Measurements from ENCODE around the gene TRABD2B.

The TRABD2B gene

DNA sequence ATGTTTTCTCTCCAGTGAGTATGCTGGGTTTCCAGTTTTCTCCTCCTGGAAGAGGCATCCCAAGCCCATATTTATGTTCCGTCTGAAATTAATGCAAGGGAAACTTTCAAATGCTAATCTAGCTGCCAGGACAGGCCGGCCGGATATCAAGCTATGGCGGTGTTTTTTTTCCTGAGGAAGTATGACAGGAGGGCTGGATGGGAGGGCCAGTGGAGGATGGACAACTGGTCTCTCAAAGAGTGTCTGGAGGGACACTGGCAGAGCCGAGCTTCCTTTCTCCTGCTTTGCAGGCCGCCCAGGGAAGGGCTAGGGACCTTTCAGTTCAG, 212.7 kb downstream of the TRABD2B start:
- TF ChIP-seq ZBTB7A (IDR thresholded peaks at IDR 0.05; ENCODE audit: low read depth) (no peak), NFIC (IDR thresholded peaks at IDR 0.05) (no peak), EP300 (IDR thresholded peaks at IDR 0.05; ENCODE audit: borderline replicate concordance) (no peak), CEBPB (IDR thresholded peaks at IDR 0.05) (no peak), RAD21 (IDR thresholded peaks at IDR 0.05; ENCODE audit: low read depth) (no peak), TEAD4 (IDR thresholded peaks at IDR 0.05) (no peak), TAF1 (IDR thresholded peaks at IDR 0.05; ENCODE audit: low read depth) (no peak)
- TF ChIP-seq, protein P1, sequence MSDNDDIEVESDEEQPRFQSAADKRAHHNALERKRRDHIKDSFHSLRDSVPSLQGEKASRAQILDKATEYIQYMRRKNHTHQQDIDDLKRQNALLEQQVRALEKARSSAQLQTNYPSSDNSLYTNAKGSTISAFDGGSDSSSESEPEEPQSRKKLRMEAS (IDR thresholded peaks at IDR 0.05) = no peak

DNA sequence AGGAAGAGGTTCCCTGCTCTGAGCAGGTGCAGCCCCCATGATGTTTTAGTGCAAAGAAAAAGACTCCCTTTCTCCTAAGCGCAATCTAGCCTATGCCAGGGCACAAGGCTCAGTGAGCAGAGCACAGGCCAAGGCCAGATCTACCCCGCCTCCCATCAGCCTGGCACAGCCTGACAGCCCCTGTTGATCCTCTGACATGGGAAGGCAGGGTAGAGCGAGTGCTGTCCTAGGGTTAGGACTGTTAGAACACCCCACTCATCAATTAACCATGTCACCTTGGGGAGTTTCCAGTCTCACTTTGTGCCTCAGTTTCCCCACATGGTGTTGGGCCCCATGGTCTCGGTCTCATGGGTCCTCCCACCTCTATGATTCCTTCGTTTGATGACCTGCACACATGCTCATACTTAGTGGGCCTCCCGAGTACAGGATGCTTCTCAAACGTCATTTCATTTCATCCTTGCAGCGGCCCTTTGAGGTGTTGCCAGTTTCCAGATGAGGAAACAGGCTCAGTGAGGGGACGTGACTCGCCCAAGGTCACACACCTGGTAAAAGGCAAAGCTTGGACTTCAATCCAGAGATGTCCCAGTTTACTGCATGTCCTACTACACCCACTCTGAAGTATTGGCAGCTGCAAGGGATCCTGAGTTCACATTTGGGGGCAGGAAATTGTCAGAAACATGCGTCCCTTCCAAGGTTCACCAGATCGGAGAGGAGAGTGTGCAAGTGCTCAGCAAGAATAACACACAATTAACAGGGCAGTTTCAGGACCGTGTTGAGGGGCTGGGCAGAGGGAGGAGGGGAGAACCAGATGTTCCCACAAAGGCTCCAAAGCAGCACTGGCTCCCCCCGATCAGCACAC, 213.3 kb downstream of the TRABD2B start:
- TF ChIP-seq EP300 (IDR thresholded peaks at IDR 0.05; ENCODE audit: borderline replicate concordance) (no peak), CREB1 (IDR thresholded peaks at IDR 0.05; ENCODE audit: low read depth) (no peak), TCF12 (IDR thresholded peaks at IDR 0.05; ENCODE audit: low read depth) (no peak), YY1 (IDR thresholded peaks at IDR 0.05; ENCODE audit: low read depth) (no peak), RAD21 (IDR thresholded peaks at IDR 0.05; ENCODE audit: low read depth) (no peak), CEBPB (IDR thresholded peaks at IDR 0.05) (no peak), EGR1 (IDR thresholded peaks at IDR 0.05) (no peak), TEAD4 (IDR thresholded peaks at IDR 0.05) (no peak), NFIC (IDR thresholded peaks at IDR 0.05) (no peak)
- TF ChIP-seq, protein P1 (IDR thresholded peaks at IDR 0.05) = no peak

DNA sequence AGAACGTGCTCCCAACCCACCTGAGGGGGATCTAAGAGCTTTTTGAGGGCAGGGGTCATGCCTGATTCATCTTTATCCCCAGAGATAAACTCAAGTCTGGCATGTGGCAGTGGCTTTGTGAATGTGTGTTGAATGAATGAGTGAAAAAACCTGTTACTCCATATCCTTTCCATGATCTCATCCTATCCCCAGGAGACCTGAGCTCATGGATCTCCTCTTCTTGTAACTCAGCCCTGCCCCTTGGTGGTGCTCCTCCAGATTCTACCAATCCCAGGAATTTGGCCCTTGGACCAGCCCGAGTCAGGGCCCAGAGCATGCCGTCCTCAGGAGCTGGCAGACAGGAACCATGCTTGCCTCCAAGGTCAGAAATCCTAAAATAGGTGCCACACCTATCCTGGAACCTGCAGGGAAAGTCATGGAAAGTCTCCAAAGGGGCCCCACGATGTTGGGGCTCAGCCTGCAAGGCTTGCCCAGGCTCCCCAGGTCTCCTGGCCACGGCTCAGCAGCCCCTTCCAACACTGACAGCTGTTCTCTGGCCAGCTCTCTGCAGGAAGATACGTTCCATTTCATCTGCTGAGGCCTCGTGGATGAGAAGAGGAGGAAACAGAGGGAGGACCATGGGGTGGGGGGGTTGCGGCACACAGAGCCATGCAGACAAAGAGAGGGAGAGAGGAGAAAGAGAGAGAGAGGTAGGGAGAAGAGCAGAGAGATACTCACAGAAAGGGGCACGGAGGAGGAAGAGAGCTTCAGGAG, 214.6 kb downstream of the TRABD2B start:
- TF ChIP-seq EGR1 (IDR thresholded peaks at IDR 0.05) = no peak
- no peak for TF ChIP-seq RAD21 (IDR thresholded peaks at IDR 0.05; ENCODE audit: low read depth)
- no peak for TF ChIP-seq CEBPB (IDR thresholded peaks at IDR 0.05)
- TF ChIP-seq USF1 (IDR thresholded peaks at IDR 0.05) = no peak
- no peak for TF ChIP-seq CREB1 (IDR thresholded peaks at IDR 0.05; ENCODE audit: low read depth)
- TF ChIP-seq, protein P1 (IDR thresholded peaks at IDR 0.05) = no peak
- no peak for TF ChIP-seq YY1 (IDR thresholded peaks at IDR 0.05; ENCODE audit: low read depth)
- TF ChIP-seq TEAD4 (IDR thresholded peaks at IDR 0.05) = no peak
- TF ChIP-seq, protein P2, sequence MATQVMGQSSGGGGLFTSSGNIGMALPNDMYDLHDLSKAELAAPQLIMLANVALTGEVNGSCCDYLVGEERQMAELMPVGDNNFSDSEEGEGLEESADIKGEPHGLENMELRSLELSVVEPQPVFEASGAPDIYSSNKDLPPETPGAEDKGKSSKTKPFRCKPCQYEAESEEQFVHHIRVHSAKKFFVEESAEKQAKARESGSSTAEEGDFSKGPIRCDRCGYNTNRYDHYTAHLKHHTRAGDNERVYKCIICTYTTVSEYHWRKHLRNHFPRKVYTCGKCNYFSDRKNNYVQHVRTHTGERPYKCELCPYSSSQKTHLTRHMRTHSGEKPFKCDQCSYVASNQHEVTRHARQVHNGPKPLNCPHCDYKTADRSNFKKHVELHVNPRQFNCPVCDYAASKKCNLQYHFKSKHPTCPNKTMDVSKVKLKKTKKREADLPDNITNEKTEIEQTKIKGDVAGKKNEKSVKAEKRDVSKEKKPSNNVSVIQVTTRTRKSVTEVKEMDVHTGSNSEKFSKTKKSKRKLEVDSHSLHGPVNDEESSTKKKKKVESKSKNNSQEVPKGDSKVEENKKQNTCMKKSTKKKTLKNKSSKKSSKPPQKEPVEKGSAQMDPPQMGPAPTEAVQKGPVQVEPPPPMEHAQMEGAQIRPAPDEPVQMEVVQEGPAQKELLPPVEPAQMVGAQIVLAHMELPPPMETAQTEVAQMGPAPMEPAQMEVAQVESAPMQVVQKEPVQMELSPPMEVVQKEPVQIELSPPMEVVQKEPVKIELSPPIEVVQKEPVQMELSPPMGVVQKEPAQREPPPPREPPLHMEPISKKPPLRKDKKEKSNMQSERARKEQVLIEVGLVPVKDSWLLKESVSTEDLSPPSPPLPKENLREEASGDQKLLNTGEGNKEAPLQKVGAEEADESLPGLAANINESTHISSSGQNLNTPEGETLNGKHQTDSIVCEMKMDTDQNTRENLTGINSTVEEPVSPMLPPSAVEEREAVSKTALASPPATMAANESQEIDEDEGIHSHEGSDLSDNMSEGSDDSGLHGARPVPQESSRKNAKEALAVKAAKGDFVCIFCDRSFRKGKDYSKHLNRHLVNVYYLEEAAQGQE (IDR thresholded peaks at IDR 0.05; ENCODE audit: low read depth) = no peak
- no peak for TF ChIP-seq TAF1 (IDR thresholded peaks at IDR 0.05; ENCODE audit: low read depth)
- TF ChIP-seq ZBTB7A (IDR thresholded peaks at IDR 0.05; ENCODE audit: low read depth) = no peak
- no peak for TF ChIP-seq EP300 (IDR thresholded peaks at IDR 0.05; ENCODE audit: borderline replicate concordance)

DNA sequence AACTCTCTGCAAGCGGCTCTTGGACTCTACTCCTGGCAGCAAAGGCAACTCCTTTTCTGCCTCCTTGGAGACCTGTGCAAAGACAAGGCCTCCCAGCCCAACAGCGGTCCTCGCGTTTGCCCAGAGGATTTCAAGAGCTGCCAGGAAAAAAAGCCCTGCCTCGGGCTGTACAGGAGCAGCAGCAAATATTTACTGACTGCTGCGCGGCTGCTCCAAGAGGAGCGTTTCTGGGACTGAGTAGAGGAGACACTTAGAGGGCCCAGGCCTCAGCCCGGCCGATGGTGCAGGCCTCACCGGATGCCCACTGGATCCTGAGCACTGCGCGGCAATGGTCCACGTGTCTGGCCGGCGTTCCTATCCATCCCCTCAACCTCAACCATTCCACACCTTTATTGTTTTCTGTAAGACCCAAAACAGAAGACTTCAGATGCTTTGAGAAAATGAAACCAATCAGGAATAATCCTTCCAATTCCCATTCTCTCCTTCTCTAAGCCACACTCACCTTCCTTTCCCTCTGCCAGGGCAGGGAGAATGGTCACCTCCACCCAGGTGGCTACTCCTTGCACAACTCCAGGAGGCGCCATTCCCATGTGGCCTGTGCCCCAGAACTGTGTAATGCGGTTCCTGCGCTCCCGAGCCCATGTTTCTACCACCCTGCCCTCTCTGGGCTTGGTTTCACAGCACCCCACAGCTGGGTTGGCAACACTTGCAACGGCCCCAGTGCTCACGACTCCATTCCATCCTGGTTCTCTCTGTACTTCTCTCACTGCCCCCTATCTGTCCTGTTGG, 215.8 kb downstream of the TRABD2B start:
- TF ChIP-seq EGR1 (IDR thresholded peaks at IDR 0.05) (no peak), NFIC (IDR thresholded peaks at IDR 0.05) (no peak), TCF12 (IDR thresholded peaks at IDR 0.05; ENCODE audit: low read depth) (no peak), USF1 (IDR thresholded peaks at IDR 0.05) (no peak), ZBTB7A (IDR thresholded peaks at IDR 0.05; ENCODE audit: low read depth) (no peak), FOXM1 (IDR thresholded peaks at IDR 0.05; ENCODE audit: borderline replicate concordance, low read depth) (no peak), YY1 (IDR thresholded peaks at IDR 0.05; ENCODE audit: low read depth) (no peak), EP300 (IDR thresholded peaks at IDR 0.05; ENCODE audit: borderline replicate concordance) (no peak), TAF1 (IDR thresholded peaks at IDR 0.05; ENCODE audit: low read depth) (no peak)
- TF ChIP-seq, protein P2 (IDR thresholded peaks at IDR 0.05; ENCODE audit: low read depth) = no peak
- TF ChIP-seq, protein P1 (IDR thresholded peaks at IDR 0.05) = no peak
